Measurements from ENCODE around the gene SETD1B. TPM values are rescaled to one million over a fixed set of nuclear protein-coding genes. Genes with fewer than 3 reads are reported as not detected.
A peak's percentile ranks its signal among the peaks of the same experiment; 100 is the strongest.

The SETD1B gene
- total RNA-seq, 1 experiment from 2014 or later: 40.4 TPM

DNA sequence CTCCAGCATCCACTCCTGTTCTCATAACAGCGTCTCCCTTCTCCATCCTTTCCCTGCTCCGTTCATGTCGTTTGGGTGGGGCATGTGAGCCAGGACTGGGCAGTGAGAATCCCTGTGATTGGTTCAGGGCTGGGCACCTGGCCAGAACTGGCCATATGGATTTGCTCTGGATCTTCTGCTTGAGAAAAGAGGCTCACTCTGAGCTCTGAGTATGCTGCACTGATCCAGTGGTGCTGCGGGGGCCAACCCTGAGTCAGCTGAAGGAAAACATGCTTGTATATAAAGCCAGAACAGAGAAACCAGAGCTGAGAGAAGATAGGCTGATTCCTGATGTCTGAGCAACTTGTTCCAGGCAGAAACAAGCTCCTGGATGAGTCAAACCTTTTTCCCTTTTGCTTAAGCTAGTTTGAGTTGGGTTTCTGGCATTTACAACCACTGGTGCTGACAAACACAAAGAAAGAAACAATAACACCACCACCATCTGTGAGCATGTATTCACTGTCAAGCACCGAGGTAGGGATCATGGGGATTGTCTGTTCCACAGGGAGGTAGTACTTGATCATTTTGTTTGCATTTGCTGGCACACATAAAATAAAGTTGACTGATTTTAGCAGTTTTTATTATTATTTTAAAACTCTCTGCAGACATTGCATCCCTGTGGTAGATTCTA lies 68.9 kb downstream of the SETD1B start:
- no peak for DNase-seq
- no peak overlapping the region for H4K8ac ChIP-seq (replicated peaks; ENCODE audit: insufficient read length, low read depth, low read length)
- H3K27me3 ChIP-seq (ENCODE audit: insufficient read depth, low read length): no peaks in the 10 kb centered on the region
- H2BK15ac ChIP-seq (ENCODE audit: low read depth, low read length): no peak overlapping the region
- no CpG with 5 or more reads among the region's 5 CpGs for WGBS (ENCODE audit: extremely low coverage, insufficient read length, low lambda C conversion rate)
- H3K56ac ChIP-seq (ENCODE audit: insufficient read length, low read depth, low read length): no peak overlapping the region
- no peak overlapping the region for H4K5ac ChIP-seq (ENCODE audit: insufficient read length, low read depth, low read length)
- Mint-ChIP-seq H3K4me3 (no peak overlapping the region), H3K27me3 (ENCODE audit: low read depth) (peaks cover 2% of the 10 kb centered on the region), H3K27ac (peak overlapping the region in 2 of 3 experiments; percentile 21 to 46; a peak in 2 of 7 replicates), H3K4me1 (peaks cover 4% of the 10 kb centered on the region in 2 experiments; a peak in 3 of 4 replicates), H3K9me3 (no peaks in the 10 kb centered on the region; a peak in 1 of 5 replicates), H3K36me3 (ENCODE audit: insufficient read depth in 1 of 3, low read depth in 3 of 3) (no peaks in the 10 kb centered on the region)
- no peak overlapping the region for H2BK20ac ChIP-seq (ENCODE audit: low read depth, low read length, poor library complexity, severe bottlenecking)
- no peak overlapping the region for H3K4me2 ChIP-seq (ENCODE audit: insufficient read depth, insufficient read length, low read length)
- no peak overlapping the region for H3K14ac ChIP-seq (ENCODE audit: insufficient read depth, low read length)
- no peak overlapping the region for H3K4ac ChIP-seq (ENCODE audit: low read depth, low read length)
- H3K23me2 ChIP-seq (ENCODE audit: insufficient read length, low read depth, low read length, poor library complexity, severe bottlenecking): no peaks in the 10 kb centered on the region
- no peak overlapping the region for H4K91ac ChIP-seq (ENCODE audit: insufficient read length, low read depth, low read length)
- no peak overlapping the region for H2BK120ac ChIP-seq (ENCODE audit: low read depth, low read length, poor library complexity, severe bottlenecking)
- H3K9me3 ChIP-seq (ENCODE audit: control insufficient read depth, low read depth, low read length): no peaks in the 10 kb centered on the region
- H3K27ac ChIP-seq (ENCODE audit: insufficient read length, low read depth, low read length): no peak overlapping the region
- H3K9ac ChIP-seq (ENCODE audit: extremely low read depth, insufficient read length, low read length): no peak overlapping the region
- no peak overlapping the region for H3K23ac ChIP-seq (ENCODE audit: insufficient read length, low read depth, low read length)
- no peak overlapping the region for H3T11ph ChIP-seq (ENCODE audit: low read length)
- H2AFZ ChIP-seq (ENCODE audit: low read length): peak overlapping the region; percentile 22
- H4K20me1 ChIP-seq (ENCODE audit: control insufficient read depth, insufficient read depth, insufficient read length): no peaks in the 10 kb centered on the region
- no peaks in the 10 kb centered on the region for H3K79me2 ChIP-seq (ENCODE audit: insufficient read depth, low read length)
- H3K4me1 ChIP-seq (ENCODE audit: insufficient read depth, low read length): no peaks in the 10 kb centered on the region
- no peaks in the 10 kb centered on the region for H3K79me1 ChIP-seq (ENCODE audit: insufficient read depth, low read depth, low read length, poor library complexity, severe bottlenecking)
- TF ChIP-seq, protein P1, sequence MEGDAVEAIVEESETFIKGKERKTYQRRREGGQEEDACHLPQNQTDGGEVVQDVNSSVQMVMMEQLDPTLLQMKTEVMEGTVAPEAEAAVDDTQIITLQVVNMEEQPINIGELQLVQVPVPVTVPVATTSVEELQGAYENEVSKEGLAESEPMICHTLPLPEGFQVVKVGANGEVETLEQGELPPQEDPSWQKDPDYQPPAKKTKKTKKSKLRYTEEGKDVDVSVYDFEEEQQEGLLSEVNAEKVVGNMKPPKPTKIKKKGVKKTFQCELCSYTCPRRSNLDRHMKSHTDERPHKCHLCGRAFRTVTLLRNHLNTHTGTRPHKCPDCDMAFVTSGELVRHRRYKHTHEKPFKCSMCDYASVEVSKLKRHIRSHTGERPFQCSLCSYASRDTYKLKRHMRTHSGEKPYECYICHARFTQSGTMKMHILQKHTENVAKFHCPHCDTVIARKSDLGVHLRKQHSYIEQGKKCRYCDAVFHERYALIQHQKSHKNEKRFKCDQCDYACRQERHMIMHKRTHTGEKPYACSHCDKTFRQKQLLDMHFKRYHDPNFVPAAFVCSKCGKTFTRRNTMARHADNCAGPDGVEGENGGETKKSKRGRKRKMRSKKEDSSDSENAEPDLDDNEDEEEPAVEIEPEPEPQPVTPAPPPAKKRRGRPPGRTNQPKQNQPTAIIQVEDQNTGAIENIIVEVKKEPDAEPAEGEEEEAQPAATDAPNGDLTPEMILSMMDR (conservative IDR thresholded peaks at IDR 0.05): no peak
- H2BK12ac ChIP-seq (ENCODE audit: insufficient read length, low read depth, low read length): no peak overlapping the region
- H3K18ac ChIP-seq (ENCODE audit: insufficient read length, low read depth, low read length): no peak overlapping the region
- H2AK5ac ChIP-seq (ENCODE audit: insufficient read length, low read length): no peak overlapping the region
- H2BK5ac ChIP-seq (ENCODE audit: insufficient read length, low read length): no peak overlapping the region

All from H9 (cell line).